MCF 10A (cell line): ENCODE results near the gene CCDC142. TPM values are rescaled to one million over a fixed set of nuclear protein-coding genes. Genes with fewer than 3 reads are reported as not detected.
A peak's percentile ranks its signal among the peaks of the same experiment; 100 is the strongest.

Experiments
- BruUV-seq: library from RNA; stranded (reverse); fragments of 400-500 nt; replicated peaks from 2 replicates; lab custom pipeline; 2021; lab: Mats Ljungman, UMichigan
- CTCF ChIA-PET: fragments of 300-600 bp; sonication (Branson Sonifier 250); formaldehyde crosslinking; extraction: SDS; loops from one replicate; lab custom pipeline; 2021; ENCODE audit warnings: antibody characterized with exemption, inconsistent platforms; lab: Yijun Ruan, JAX
- POLR2A ChIA-PET: fragments of 300-600, 350-650 bp; sonication (Branson Sonifier 250); formaldehyde crosslinking; extraction: SDS; loops from one replicate; lab custom pipeline; 2020; ENCODE audit warnings: antibody characterized with exemption, inconsistent platforms; lab: Yijun Ruan, JAX
- DNase-seq: peaks from one replicate; pipeline ENCODE4 v3.0.0-alpha.2; 2018; ENCODE audit not compliant: unreplicated experiment
- H3K27ac Mint-ChIP-seq: one replicate; pipeline ENCODE4 v1.8.0; 2022; ENCODE audit warnings: mild to moderate bottlenecking, low read depth, mixed read lengths; ENCODE audit not compliant: unreplicated experiment
- H3K27me3 Mint-ChIP-seq: one replicate; pipeline ENCODE4 v1.8.0; 2022; ENCODE audit warnings: mixed read lengths; ENCODE audit not compliant: insufficient read depth, unreplicated experiment
- H3K36me3 Mint-ChIP-seq: one replicate; pipeline ENCODE4 v1.8.0; 2022; ENCODE audit warnings: mild to moderate bottlenecking, moderate library complexity, mixed read lengths; ENCODE audit not compliant: insufficient read depth, unreplicated experiment
- H3K4me1 Mint-ChIP-seq: one replicate; pipeline ENCODE4 v1.8.0; 2022; ENCODE audit warnings: mixed read lengths; ENCODE audit not compliant: insufficient read depth, unreplicated experiment
- H3K4me3 Mint-ChIP-seq: one replicate; pipeline ENCODE4 v1.8.0; 2022; ENCODE audit warnings: mild to moderate bottlenecking, moderate library complexity, mixed read lengths; ENCODE audit not compliant: unreplicated experiment
- H3K9me3 Mint-ChIP-seq: one replicate; pipeline ENCODE4 v1.8.0; 2022; ENCODE audit warnings: mixed read lengths; ENCODE audit not compliant: unreplicated experiment
- CTCF ChIP-seq: fragments of 200-600 bp; IDR thresholded peaks from one replicate; pipeline ENCODE4 v1.8.0; 2022; ENCODE audit warnings: antibody characterized with exemption, mild to moderate bottlenecking; ENCODE audit not compliant: unreplicated experiment
- intact Hi-C: fragments of 100-400 bp; cut with micrococcal nuclease; formaldehyde crosslinking; loops from 2 replicates; pipeline ENCODE4 v1.14.1; 2022
- total RNA-seq: library from RNA; stranded (reverse); gene quantifications from 2 replicates; pipeline ENCODE4 v1.2.3, GENCODE V29; 2022

CCDC142 gene
- total RNA-seq, 1 experiment from 2014 or later, result 10.1 TPM

- no peak for TF ChIP-seq CTCF
- BruUV-seq, result no TSS peak
- intact Hi-C loops, result loop anchor here (2.0 kb wide), 1 partner anchor 15 kb away; the partner anchor contains the start of gene INO80B
- Mint-ChIP-seq H3K27me3 (no peaks in the 10 kb centered on the region), H3K4me3 (peak overlapping the region; percentile 78), H3K4me1 (peaks cover 15% of the 10 kb centered on the region), H3K27ac (peak overlapping the region; percentile 80), H3K9me3 (no peaks in the 10 kb centered on the region), H3K36me3 (peaks cover 17% of the 10 kb centered on the region)
- DNase-seq, result no peak
- POLR2A ChIA-PET, result interaction anchor here (0.6 to 4.8 kb wide), 21 partner anchors 9 to 703 kb away, joined by 3 to 132 read pairs (median 5); partner anchors contain the start of genes AUP1, C2orf81, CCDC142 and DQX1
- CTCF ChIA-PET, result interaction anchor here (0.6 to 1.4 kb wide), 9 partner anchors 9 to 148 kb away, joined by 3 to 5 read pairs (median 3); partner anchors contain the start of genes C2orf81, INO80B and WDR54
Measured at GRCh38 chr2:74439803-74440377, 42.9 kb downstream of the CCDC142 start.

DNA sequence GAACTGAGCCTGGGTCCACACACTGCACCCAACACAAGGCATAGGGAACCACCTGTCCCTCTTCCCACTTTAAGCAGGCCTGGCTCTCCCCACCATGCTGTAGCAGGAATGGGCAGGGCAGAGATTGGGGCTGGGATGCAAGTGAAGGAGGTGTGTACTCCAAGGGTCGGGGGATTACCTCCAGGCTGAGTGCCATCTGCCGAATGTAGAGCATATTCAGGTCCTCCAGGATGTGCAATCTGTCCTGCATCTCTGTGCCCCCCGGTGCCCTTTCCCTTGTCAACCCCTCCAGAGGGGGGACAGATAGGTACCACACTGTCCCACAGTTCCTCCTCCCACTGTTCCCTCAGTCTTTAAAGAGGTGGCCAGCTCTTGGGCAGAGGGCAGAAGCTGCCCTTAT lies 43.4 kb downstream of the CCDC142 start:
- peak overlapping the region; percentile 80 for H3K27ac Mint-ChIP-seq
- peak overlapping the region; percentile 78 for H3K4me3 Mint-ChIP-seq
- H3K9me3 Mint-ChIP-seq, result no peaks in the 10 kb centered on the region
- DNase-seq, result no peak
- POLR2A ChIA-PET, result interaction anchor here (0.9 to 4.8 kb wide), 9 partner anchors 8 to 255 kb away, joined by 3 to 132 read pairs (median 18); partner anchors contain the start of genes C2orf81, CCDC142, INO80B and MOGS
- peaks cover 15% of the 10 kb centered on the region for H3K4me1 Mint-ChIP-seq
- BruUV-seq, result no TSS peak
- intact Hi-C loops, result no loop called here
- H3K27me3 Mint-ChIP-seq, result no peaks in the 10 kb centered on the region
- CTCF ChIA-PET, result interaction anchor here (0.6 to 1.2 kb wide), 7 partner anchors 8 to 148 kb away, joined by 3 read pairs; partner anchors contain the start of gene INO80B
- peaks cover 21% of the 10 kb centered on the region for H3K36me3 Mint-ChIP-seq
- TF ChIP-seq CTCF, result no peak

GRCh38 chr2:74438248-74438647 lies 44.5 kb downstream of the CCDC142 start:
- intact Hi-C loops, result no loop called here
- peaks cover 21% of the 10 kb centered on the region for H3K36me3 Mint-ChIP-seq
- no peak overlapping the region for H3K27ac Mint-ChIP-seq
- H3K4me1 Mint-ChIP-seq, result peaks cover 15% of the 10 kb centered on the region
- TF ChIP-seq CTCF, result no peak
- H3K4me3 Mint-ChIP-seq, result no peak overlapping the region
- no TSS peak for BruUV-seq
- DNase-seq, result no peak
- POLR2A ChIA-PET, result interaction anchor here (0.5 to 4.8 kb wide), 5 partner anchors 9 to 47 kb away, joined by 3 to 132 read pairs (median 18); partner anchors contain the start of genes INO80B and WBP1
- CTCF ChIA-PET, result interaction anchor here (0.6 to 1.0 kb wide), 3 partner anchors 16 to 149 kb away, joined by 3 read pairs; no protein-coding TSS in a partner anchor
- H3K9me3 Mint-ChIP-seq, result no peaks in the 10 kb centered on the region
- no peaks in the 10 kb centered on the region for H3K27me3 Mint-ChIP-seq

DNA sequence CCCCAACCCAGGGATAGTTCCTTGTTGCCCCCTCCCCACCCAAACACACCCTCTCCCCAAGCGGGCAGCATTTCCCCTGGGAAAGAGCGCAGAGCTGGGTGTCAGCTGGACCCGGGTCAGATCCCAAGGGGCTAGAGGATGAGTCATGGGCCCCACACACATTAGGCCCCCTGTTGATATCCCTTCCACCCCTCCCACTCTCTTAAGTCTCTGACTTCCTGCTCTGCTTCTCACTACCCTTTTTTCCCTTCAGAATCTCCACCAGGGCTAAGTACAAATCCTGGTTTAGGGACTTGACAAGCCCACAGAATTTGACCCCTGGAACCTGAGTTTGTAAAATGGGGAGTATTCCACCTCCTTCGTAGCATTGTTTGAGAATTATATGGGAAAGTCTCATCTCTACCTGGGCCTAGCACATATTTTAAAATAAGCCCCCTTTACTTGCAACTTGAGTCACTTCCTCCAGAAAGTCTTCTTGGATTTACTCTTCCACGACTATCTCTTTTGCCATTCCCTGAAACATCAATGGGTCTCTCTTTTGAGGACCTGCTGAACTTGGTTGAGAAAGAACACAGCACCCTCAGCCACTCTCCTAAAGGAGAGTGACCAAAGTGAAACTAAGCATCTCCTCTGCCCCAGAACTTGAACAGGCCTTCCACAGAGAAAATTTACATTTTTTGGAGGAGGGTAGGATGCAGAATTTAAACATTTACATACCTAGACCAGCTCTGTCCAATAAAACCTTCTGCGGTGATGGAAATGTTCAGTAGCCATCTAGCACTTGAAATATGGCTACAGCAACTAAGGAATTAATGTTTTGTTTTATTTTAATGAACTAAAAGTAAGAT lies 45.7 kb downstream of the CCDC142 start:
- intact Hi-C loops, result no loop called here
- peaks cover 15% of the 10 kb centered on the region for H3K4me1 Mint-ChIP-seq

More for the DNA sequence above, 45.7 kb downstream of the CCDC142 start:
- BruUV-seq, result no TSS peak
- no peak for TF ChIP-seq CTCF
- H3K27me3 Mint-ChIP-seq, result no peaks in the 10 kb centered on the region
- peaks cover 29% of the 10 kb centered on the region for H3K36me3 Mint-ChIP-seq
- no peak overlapping the region for H3K27ac Mint-ChIP-seq
- H3K4me3 Mint-ChIP-seq, result no peak overlapping the region
- CTCF ChIA-PET, result interaction anchor here (0.6 kb wide), 2 partner anchors 50 to 748 kb away, joined by 3 to 7 read pairs; no protein-coding TSS in a partner anchor
- POLR2A ChIA-PET, result interaction anchor here (4.8 kb wide), 1 partner anchor 11 kb away, joined by 38 read pairs; no protein-coding TSS in a partner anchor
- DNase-seq, result no peak
- H3K9me3 Mint-ChIP-seq, result no peaks in the 10 kb centered on the region
